H9 (cell line): ENCODE results near the gene SLC4A5. TPM values are rescaled to one million over a fixed set of nuclear protein-coding genes. Genes with fewer than 3 reads are reported as not detected.
"Not testable (repeated sequence)": the region's sequence is repeated elsewhere in the genome, so short reads cannot be mapped to it uniquely, and the experiment has no call there.

Experiments used
- DNase-seq: peaks from one replicate; pipeline ENCODE4 v3.0.0-alpha.2; 2017
- H2AFZ ChIP-seq: one replicate; pipeline ENCODE4 v1.6.1; 2013; ENCODE audit warnings: mild to moderate bottlenecking, low read length, control low read depth, moderate library complexity
- H2AK5ac ChIP-seq: 2 replicates; pipeline ENCODE4 v1.6.1; 2013; ENCODE audit warnings: low read length, control low read depth, mixed read lengths; ENCODE audit not compliant: insufficient read length
- H2BK120ac ChIP-seq: one replicate; pipeline ENCODE4 v1.6.1; 2013; ENCODE audit warnings: low read depth, mild to moderate bottlenecking, low read length, control low read depth, inconsistent platforms; ENCODE audit not compliant: poor library complexity, severe bottlenecking
- H2BK12ac ChIP-seq: 2 replicates; pipeline ENCODE4 v1.6.1; 2013; ENCODE audit warnings: low read length, control low read depth, mixed read lengths, low read depth; ENCODE audit not compliant: insufficient read length
- H2BK15ac ChIP-seq: 2 replicates; pipeline ENCODE4 v1.6.1; 2013; ENCODE audit warnings: low read depth, low read length, control low read depth
- H2BK20ac ChIP-seq: one replicate; pipeline ENCODE4 v1.6.1; 2013; ENCODE audit warnings: low read depth, mild to moderate bottlenecking, low read length, control low read depth, inconsistent platforms; ENCODE audit not compliant: poor library complexity, severe bottlenecking
- H2BK5ac ChIP-seq: 2 replicates; pipeline ENCODE4 v1.6.1; 2013; ENCODE audit warnings: low read length, control low read depth, mixed read lengths; ENCODE audit not compliant: insufficient read length
- H3K14ac ChIP-seq: 2 replicates; pipeline ENCODE4 v1.6.1; 2013; ENCODE audit warnings: low read length, control low read depth; ENCODE audit not compliant: insufficient read depth
- H3K18ac ChIP-seq: 2 replicates; pipeline ENCODE4 v1.6.1; 2013; ENCODE audit warnings: low read depth, mild to moderate bottlenecking, mixed read lengths, low read length, control low read depth; ENCODE audit not compliant: insufficient read length
- H3K23ac ChIP-seq: 2 replicates; pipeline ENCODE4 v1.6.1; 2013; ENCODE audit warnings: low read length, control low read depth, mixed read lengths, low read depth; ENCODE audit not compliant: insufficient read length
- H3K23me2 ChIP-seq: 2 replicates; pipeline ENCODE4 v1.6.1; 2013; ENCODE audit warnings: low read depth, mild to moderate bottlenecking, mixed read lengths, low read length, control low read depth; ENCODE audit not compliant: insufficient read length, poor library complexity, severe bottlenecking
- H3K27ac ChIP-seq: 2 replicates; pipeline ENCODE4 v1.5.1; 2013; ENCODE audit warnings: low read length, control low read depth, mixed read lengths, low read depth; ENCODE audit not compliant: insufficient read length
- H3K27me3 ChIP-seq: 2 replicates; pipeline ENCODE4 v1.6.1; 2013; ENCODE audit warnings: low read length, control low read depth, inconsistent platforms; ENCODE audit not compliant: insufficient read depth
- H3K4ac ChIP-seq: 2 replicates; pipeline ENCODE4 v1.6.1; 2013; ENCODE audit warnings: low read depth, mild to moderate bottlenecking, control low read depth, inconsistent platforms, low read length, moderate library complexity
- H3K4me1 ChIP-seq: 2 replicates; pipeline ENCODE4 v1.6.1; 2013; ENCODE audit warnings: low read length, control low read depth, inconsistent platforms; ENCODE audit not compliant: insufficient read depth
- H3K4me2 ChIP-seq: 2 replicates; pipeline ENCODE4 v1.6.1; 2013; ENCODE audit warnings: low read length, control low read depth, mixed read lengths; ENCODE audit not compliant: insufficient read length, insufficient read depth
- H3K56ac ChIP-seq: 2 replicates; pipeline ENCODE4 v1.6.1; 2013; ENCODE audit warnings: low read depth, mild to moderate bottlenecking, mixed read lengths, low read length, control low read depth; ENCODE audit not compliant: insufficient read length
- H3K79me1 ChIP-seq: 2 replicates; pipeline ENCODE4 v1.6.1; 2013; ENCODE audit warnings: low read depth, mild to moderate bottlenecking, moderate library complexity, low read length, control low read depth, inconsistent platforms; ENCODE audit not compliant: insufficient read depth, poor library complexity, severe bottlenecking
- H3K79me2 ChIP-seq: 2 replicates; pipeline ENCODE4 v1.6.1; 2013; ENCODE audit warnings: low read length, control low read depth, inconsistent platforms; ENCODE audit not compliant: insufficient read depth
- H3K9ac ChIP-seq: 2 replicates; pipeline ENCODE4 v1.6.1; 2013; ENCODE audit warnings: low read length, control low read depth, mixed read lengths; ENCODE audit not compliant: insufficient read length; ENCODE audit errors: extremely low read depth
- H3K9me3 ChIP-seq: one replicate; pipeline ENCODE4 v1.6.1; 2013; ENCODE audit warnings: low read depth, low read length, inconsistent platforms; ENCODE audit not compliant: control insufficient read depth
- H3T11ph ChIP-seq: one replicate; pipeline ENCODE4 v1.6.1; 2013; ENCODE audit warnings: mild to moderate bottlenecking, low read length, control low read depth, inconsistent platforms
- H4K20me1 ChIP-seq: one replicate; pipeline ENCODE4 v1.6.1; 2013; ENCODE audit not compliant: control insufficient read depth, insufficient read length, insufficient read depth
- H4K5ac ChIP-seq: 2 replicates; pipeline ENCODE4 v1.6.1; 2013; ENCODE audit warnings: low read depth, mild to moderate bottlenecking, mixed read lengths, low read length, control low read depth; ENCODE audit not compliant: insufficient read length
- H4K8ac ChIP-seq: replicated peaks from 2 replicates; pipeline ENCODE4 v1.6.1; 2013; ENCODE audit warnings: low read length, control low read depth, mixed read lengths, low read depth; ENCODE audit not compliant: insufficient read length
- H4K91ac ChIP-seq: 2 replicates; pipeline ENCODE4 v1.6.1; 2013; ENCODE audit warnings: low read depth, mild to moderate bottlenecking, moderate library complexity, mixed read lengths, low read length, control low read depth; ENCODE audit not compliant: insufficient read length
- H3K27ac Mint-ChIP-seq, 3 experiments: 2 replicates in 2 of 3; 3 replicates in 1 of 3; pipeline ENCODE4 v1.8.0; 2020 to 2021; ENCODE audit warnings: mixed read lengths in 3 of 3, mild to moderate bottlenecking in 1 of 3, moderate library complexity in 1 of 3
- H3K27me3 Mint-ChIP-seq: 2 replicates; pipeline ENCODE4 v1.8.0; 2021; ENCODE audit warnings: low read depth, mild to moderate bottlenecking, moderate library complexity, mixed read lengths
- H3K36me3 Mint-ChIP-seq, 3 experiments: 2 replicates in 2 of 3; 3 replicates in 1 of 3; pipeline ENCODE4 v1.8.0; 2020 to 2021; ENCODE audit warnings: low read depth in 3 of 3, mixed read lengths in 3 of 3; ENCODE audit not compliant: insufficient read depth in 1 of 3
- H3K4me1 Mint-ChIP-seq, 2 experiments: 2 replicates each; pipeline ENCODE4 v1.8.0; 2020; ENCODE audit warnings: mixed read lengths in 2 of 2
- H3K4me3 Mint-ChIP-seq, 2 experiments: 2 replicates in 1 of 2; 3 replicates in 1 of 2; pipeline ENCODE4 v1.8.0; 2020 to 2021; ENCODE audit warnings: mild to moderate bottlenecking in 2 of 2, mixed read lengths in 2 of 2, moderate library complexity in 1 of 2
- H3K9me3 Mint-ChIP-seq, 2 experiments: 2 replicates in 1 of 2; 3 replicates in 1 of 2; pipeline ENCODE4 v1.8.0; 2020; ENCODE audit warnings: mild to moderate bottlenecking in 2 of 2, mixed read lengths in 2 of 2, moderate library complexity in 1 of 2
- CTCF ChIP-seq: fragments of 200-600 bp; sonication (generic); conservative IDR thresholded peaks from 3 replicates; pipeline ENCODE4 v1.8.0; 2021; ENCODE audit warnings: antibody characterized with exemption, mild to moderate bottlenecking
- WGBS: extraction: QIAGEN DNeasy Blood & Tissue Kit; methylation state at CpG from one replicate; pipeline ENCODE4 v1.1.7; 2013; ENCODE audit warnings: missing lambda C conversion rate, low lambda C conversion rate, mixed read lengths; ENCODE audit not compliant: insufficient read length; ENCODE audit errors: extremely low coverage; 5-methylcytosine and 5-hydroxymethylcytosine counted together
- total RNA-seq: library from RNA; stranded (reverse); gene quantifications from 2 replicates; pipeline ENCODE4 v1.2.1, GENCODE V29; 2021

Gene SLC4A5
- total RNA-seq, 1 experiment from 2014 or later: 0.50 TPM

- no peaks in the 10 kb centered on the region for H3K27me3 ChIP-seq
- no peak overlapping the region for H3K23ac ChIP-seq
- no peak overlapping the region for H3T11ph ChIP-seq
- no peak overlapping the region for H4K8ac ChIP-seq
- no peak overlapping the region for H4K5ac ChIP-seq
- H3K4ac ChIP-seq: no peak overlapping the region
- H3K18ac ChIP-seq: no peak overlapping the region
- H2AK5ac ChIP-seq: no peak overlapping the region
- WGBS: no CpG with 5 or more reads among the region's 8 CpGs
- 0 out of 4 replicates have a peak, but pooled peaks cover 0 to 3% of the 10 kb centered on the region in 2 experiments for H3K4me1 Mint-ChIP-seq
- no peak overlapping the region for H2BK15ac ChIP-seq
- H2AFZ ChIP-seq: no peak overlapping the region
- H3K4me3 Mint-ChIP-seq: no peak overlapping the region
- H3K4me1 ChIP-seq: no peaks in the 10 kb centered on the region
- H3K27ac ChIP-seq: no peak overlapping the region
- no peaks in the 10 kb centered on the region for H3K36me3 Mint-ChIP-seq
- no peaks in the 10 kb centered on the region for H3K79me2 ChIP-seq
- no peak overlapping the region for H2BK12ac ChIP-seq
- no peak for TF ChIP-seq CTCF
- no peak for DNase-seq
- H3K27me3 Mint-ChIP-seq: peaks cover 9% of the 10 kb centered on the region
- no peak overlapping the region for H3K9ac ChIP-seq
- no peak overlapping the region for H2BK5ac ChIP-seq
- no peaks in the 10 kb centered on the region for H3K23me2 ChIP-seq
- no peak overlapping the region; a peak in 1 of 7 replicates for H3K27ac Mint-ChIP-seq
- no peak overlapping the region for H4K91ac ChIP-seq
- no peak overlapping the region for H2BK20ac ChIP-seq
- no peaks in the 10 kb centered on the region for H3K79me1 ChIP-seq
- H2BK120ac ChIP-seq: no peak overlapping the region
- H3K9me3 ChIP-seq: no peaks in the 10 kb centered on the region
- no peak overlapping the region for H3K4me2 ChIP-seq
- H3K9me3 Mint-ChIP-seq: no peaks in the 10 kb centered on the region
- H3K56ac ChIP-seq: no peak overlapping the region
- no peaks in the 10 kb centered on the region for H4K20me1 ChIP-seq
- H3K14ac ChIP-seq: no peak overlapping the region
Observed at GRCh38 chr2:74345272-74345943, 2.2 kb upstream of the SLC4A5 start.

- not testable (repeated sequence) for H4K20me1 ChIP-seq, H3K23ac ChIP-seq, H4K8ac ChIP-seq, H3K4me1 ChIP-seq, H2AFZ ChIP-seq, H2BK15ac ChIP-seq, H3K79me2 ChIP-seq, H2BK20ac ChIP-seq, H3K14ac ChIP-seq, H4K5ac ChIP-seq, H3K4ac ChIP-seq, H3K56ac ChIP-seq, H3K27me3 Mint-ChIP-seq, H2BK12ac ChIP-seq, H3K9me3 Mint-ChIP-seq, H3K27me3 ChIP-seq, H3K9me3 ChIP-seq, H3K4me2 ChIP-seq, H3T11ph ChIP-seq, H3K23me2 ChIP-seq, H4K91ac ChIP-seq, H3K4me1 Mint-ChIP-seq, H3K18ac ChIP-seq, DNase-seq, H3K36me3 Mint-ChIP-seq, H2AK5ac ChIP-seq, H3K79me1 ChIP-seq, H3K4me3 Mint-ChIP-seq, H3K27ac Mint-ChIP-seq, H3K27ac ChIP-seq, H2BK120ac ChIP-seq, H2BK5ac ChIP-seq, H3K9ac ChIP-seq
- WGBS: no CpG with 5 or more reads among the region's 2 CpGs
Observed at GRCh38 chr2:74336227-74336626, 7.0 kb downstream of the SLC4A5 start.
